Measurements from ENCODE around the gene PSMD4.

DNA sequence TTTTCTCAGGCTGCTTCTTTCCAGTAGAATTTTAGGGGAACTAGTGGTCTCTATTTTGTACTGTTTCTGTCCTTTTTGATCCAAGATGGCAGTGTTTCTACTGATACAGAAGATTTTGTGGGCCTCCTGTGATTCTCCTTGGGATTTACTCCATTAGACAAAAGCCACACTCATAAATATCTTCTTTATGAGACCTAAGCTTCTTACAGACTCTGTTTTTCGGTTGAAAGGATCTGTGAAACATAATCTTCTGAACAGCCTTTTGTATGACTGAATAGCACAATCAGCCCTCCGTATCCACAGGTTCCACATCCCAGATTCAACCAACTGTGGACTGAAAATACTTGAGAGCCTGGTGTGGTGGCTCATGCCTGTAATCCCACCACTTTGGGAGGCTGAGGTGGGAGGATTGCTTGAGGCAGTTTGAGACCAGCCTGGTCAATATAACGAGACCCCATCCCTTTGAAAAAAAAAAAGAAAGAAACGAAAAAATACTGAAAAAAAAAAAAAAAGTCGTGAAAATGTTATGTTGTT lies 10.8 kb upstream of the PSMD4 start:
- TF ChIP-seq, protein P1, sequence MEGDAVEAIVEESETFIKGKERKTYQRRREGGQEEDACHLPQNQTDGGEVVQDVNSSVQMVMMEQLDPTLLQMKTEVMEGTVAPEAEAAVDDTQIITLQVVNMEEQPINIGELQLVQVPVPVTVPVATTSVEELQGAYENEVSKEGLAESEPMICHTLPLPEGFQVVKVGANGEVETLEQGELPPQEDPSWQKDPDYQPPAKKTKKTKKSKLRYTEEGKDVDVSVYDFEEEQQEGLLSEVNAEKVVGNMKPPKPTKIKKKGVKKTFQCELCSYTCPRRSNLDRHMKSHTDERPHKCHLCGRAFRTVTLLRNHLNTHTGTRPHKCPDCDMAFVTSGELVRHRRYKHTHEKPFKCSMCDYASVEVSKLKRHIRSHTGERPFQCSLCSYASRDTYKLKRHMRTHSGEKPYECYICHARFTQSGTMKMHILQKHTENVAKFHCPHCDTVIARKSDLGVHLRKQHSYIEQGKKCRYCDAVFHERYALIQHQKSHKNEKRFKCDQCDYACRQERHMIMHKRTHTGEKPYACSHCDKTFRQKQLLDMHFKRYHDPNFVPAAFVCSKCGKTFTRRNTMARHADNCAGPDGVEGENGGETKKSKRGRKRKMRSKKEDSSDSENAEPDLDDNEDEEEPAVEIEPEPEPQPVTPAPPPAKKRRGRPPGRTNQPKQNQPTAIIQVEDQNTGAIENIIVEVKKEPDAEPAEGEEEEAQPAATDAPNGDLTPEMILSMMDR (IDR thresholded peaks at IDR 0.05; ENCODE audit: poor library complexity) = no peak
- TF ChIP-seq EZH2phosphoT487 (IDR thresholded peaks at IDR 0.05; ENCODE audit: low read depth, severe bottlenecking, unreplicated experiment) = no peak
